Fibroblast of skin of scalp (primary cell): ENCODE measurements around the gene ZC3H12C.

Experiments used
- DNase-seq: peaks from one replicate; pipeline ENCODE4 v3.0.0-alpha.2; 2013

The ZC3H12C gene

GRCh38 chr11:110077346-110077745, 15.8 kb upstream of the ZC3H12C start:
- DNase-seq, result no peak

- DNase-seq, result peak; percentile 49
Measured at GRCh38 chr11:110077831-110078325, 15.3 kb upstream of the ZC3H12C start.

GRCh38 chr11:110078923-110079544, 14.2 kb upstream of the ZC3H12C start:
- no peak for DNase-seq

GRCh38 chr11:110079726-110080125, 13.5 kb upstream of the ZC3H12C start:
- DNase-seq, result no peak

- no peak for DNase-seq
Measured at GRCh38 chr11:110081462-110082376, 11.5 kb upstream of the ZC3H12C start.

GRCh38 chr11:110082899-110083298, 10.3 kb upstream of the ZC3H12C start:
- DNase-seq, result no peak

- DNase-seq, result no peak
Measured at GRCh38 chr11:110085255-110085838, 7.8 kb upstream of the ZC3H12C start.

- DNase-seq, result peak; percentile 61
Measured at GRCh38 chr11:110086892-110087309, 6.3 kb upstream of the ZC3H12C start.

GRCh38 chr11:110087812-110088534, 5.2 kb upstream of the ZC3H12C start:
- peak; percentile 78 for DNase-seq

GRCh38 chr11:110088535-110089344, 4.5 kb upstream of the ZC3H12C start:
- no peak for DNase-seq

- no peak for DNase-seq
Measured at GRCh38 chr11:110089617-110090282, 3.4 kb upstream of the ZC3H12C start.

GRCh38 chr11:110090466-110091026, 2.6 kb upstream of the ZC3H12C start:
- no peak for DNase-seq

GRCh38 chr11:110092111-110092514, 1.1 kb upstream of the ZC3H12C start:
- DNase-seq, result no peak

- DNase-seq, result peak; percentile 61
Measured at GRCh38 chr11:110093407-110094297, 460 bp downstream of the ZC3H12C start.

GRCh38 chr11:110094298-110095285, 1.4 kb downstream of the ZC3H12C start:
- DNase-seq, result no peak

- DNase-seq, result no peak
Measured at GRCh38 chr11:110095554-110095953, 2.4 kb downstream of the ZC3H12C start.

- no peak for DNase-seq
Measured at GRCh38 chr11:110096496-110096895, 3.3 kb downstream of the ZC3H12C start.

- no peak for DNase-seq
Measured at GRCh38 chr11:110097459-110098012, 4.3 kb downstream of the ZC3H12C start.
